ENCODE data around the gene ATP13A3. TPM values are rescaled to one million over a fixed set of nuclear protein-coding genes. Genes with fewer than 3 reads are reported as not detected.

The ATP13A3 gene
- total and polyA plus RNA-seq, 9 of the 15 experiments (the other 6 are each of a cell fraction or from before 2014, with no cell fraction given) = 16.6 to 135 (median 86.6) TPM

DNA sequence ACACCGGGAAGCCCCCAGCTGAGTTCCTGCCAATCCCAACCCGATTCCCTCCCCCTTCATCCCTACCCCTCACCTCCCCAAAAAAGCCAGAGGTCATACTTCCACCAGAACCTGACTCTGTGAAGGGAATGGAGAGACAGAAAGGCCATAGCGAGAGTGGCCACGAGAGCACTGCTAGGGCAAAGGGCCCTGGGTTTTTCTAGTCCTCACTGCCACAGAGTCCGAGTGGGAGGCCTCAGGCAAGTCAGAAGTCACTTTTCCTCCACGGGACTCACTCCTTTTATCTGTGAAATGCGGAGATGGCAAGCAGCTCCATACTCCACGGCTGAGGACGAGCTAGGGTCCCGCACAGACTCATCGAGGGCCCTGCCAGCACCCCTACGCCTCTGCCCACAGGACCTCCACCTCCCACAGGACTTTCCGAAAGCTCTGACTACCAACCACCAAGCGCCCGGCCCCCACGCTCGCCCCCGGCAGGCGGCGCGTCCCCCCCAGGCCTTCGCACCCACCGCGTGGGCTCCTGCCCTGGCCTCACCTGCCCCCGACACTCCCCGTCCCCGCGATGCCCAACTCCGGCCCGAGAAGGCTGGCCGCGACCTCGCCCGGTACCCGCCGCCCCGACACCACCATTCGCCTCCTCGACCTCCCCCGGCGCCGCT lies 792 bp downstream of the ATP13A3 start (continued):
- TF ChIP-seq, protein P1, sequence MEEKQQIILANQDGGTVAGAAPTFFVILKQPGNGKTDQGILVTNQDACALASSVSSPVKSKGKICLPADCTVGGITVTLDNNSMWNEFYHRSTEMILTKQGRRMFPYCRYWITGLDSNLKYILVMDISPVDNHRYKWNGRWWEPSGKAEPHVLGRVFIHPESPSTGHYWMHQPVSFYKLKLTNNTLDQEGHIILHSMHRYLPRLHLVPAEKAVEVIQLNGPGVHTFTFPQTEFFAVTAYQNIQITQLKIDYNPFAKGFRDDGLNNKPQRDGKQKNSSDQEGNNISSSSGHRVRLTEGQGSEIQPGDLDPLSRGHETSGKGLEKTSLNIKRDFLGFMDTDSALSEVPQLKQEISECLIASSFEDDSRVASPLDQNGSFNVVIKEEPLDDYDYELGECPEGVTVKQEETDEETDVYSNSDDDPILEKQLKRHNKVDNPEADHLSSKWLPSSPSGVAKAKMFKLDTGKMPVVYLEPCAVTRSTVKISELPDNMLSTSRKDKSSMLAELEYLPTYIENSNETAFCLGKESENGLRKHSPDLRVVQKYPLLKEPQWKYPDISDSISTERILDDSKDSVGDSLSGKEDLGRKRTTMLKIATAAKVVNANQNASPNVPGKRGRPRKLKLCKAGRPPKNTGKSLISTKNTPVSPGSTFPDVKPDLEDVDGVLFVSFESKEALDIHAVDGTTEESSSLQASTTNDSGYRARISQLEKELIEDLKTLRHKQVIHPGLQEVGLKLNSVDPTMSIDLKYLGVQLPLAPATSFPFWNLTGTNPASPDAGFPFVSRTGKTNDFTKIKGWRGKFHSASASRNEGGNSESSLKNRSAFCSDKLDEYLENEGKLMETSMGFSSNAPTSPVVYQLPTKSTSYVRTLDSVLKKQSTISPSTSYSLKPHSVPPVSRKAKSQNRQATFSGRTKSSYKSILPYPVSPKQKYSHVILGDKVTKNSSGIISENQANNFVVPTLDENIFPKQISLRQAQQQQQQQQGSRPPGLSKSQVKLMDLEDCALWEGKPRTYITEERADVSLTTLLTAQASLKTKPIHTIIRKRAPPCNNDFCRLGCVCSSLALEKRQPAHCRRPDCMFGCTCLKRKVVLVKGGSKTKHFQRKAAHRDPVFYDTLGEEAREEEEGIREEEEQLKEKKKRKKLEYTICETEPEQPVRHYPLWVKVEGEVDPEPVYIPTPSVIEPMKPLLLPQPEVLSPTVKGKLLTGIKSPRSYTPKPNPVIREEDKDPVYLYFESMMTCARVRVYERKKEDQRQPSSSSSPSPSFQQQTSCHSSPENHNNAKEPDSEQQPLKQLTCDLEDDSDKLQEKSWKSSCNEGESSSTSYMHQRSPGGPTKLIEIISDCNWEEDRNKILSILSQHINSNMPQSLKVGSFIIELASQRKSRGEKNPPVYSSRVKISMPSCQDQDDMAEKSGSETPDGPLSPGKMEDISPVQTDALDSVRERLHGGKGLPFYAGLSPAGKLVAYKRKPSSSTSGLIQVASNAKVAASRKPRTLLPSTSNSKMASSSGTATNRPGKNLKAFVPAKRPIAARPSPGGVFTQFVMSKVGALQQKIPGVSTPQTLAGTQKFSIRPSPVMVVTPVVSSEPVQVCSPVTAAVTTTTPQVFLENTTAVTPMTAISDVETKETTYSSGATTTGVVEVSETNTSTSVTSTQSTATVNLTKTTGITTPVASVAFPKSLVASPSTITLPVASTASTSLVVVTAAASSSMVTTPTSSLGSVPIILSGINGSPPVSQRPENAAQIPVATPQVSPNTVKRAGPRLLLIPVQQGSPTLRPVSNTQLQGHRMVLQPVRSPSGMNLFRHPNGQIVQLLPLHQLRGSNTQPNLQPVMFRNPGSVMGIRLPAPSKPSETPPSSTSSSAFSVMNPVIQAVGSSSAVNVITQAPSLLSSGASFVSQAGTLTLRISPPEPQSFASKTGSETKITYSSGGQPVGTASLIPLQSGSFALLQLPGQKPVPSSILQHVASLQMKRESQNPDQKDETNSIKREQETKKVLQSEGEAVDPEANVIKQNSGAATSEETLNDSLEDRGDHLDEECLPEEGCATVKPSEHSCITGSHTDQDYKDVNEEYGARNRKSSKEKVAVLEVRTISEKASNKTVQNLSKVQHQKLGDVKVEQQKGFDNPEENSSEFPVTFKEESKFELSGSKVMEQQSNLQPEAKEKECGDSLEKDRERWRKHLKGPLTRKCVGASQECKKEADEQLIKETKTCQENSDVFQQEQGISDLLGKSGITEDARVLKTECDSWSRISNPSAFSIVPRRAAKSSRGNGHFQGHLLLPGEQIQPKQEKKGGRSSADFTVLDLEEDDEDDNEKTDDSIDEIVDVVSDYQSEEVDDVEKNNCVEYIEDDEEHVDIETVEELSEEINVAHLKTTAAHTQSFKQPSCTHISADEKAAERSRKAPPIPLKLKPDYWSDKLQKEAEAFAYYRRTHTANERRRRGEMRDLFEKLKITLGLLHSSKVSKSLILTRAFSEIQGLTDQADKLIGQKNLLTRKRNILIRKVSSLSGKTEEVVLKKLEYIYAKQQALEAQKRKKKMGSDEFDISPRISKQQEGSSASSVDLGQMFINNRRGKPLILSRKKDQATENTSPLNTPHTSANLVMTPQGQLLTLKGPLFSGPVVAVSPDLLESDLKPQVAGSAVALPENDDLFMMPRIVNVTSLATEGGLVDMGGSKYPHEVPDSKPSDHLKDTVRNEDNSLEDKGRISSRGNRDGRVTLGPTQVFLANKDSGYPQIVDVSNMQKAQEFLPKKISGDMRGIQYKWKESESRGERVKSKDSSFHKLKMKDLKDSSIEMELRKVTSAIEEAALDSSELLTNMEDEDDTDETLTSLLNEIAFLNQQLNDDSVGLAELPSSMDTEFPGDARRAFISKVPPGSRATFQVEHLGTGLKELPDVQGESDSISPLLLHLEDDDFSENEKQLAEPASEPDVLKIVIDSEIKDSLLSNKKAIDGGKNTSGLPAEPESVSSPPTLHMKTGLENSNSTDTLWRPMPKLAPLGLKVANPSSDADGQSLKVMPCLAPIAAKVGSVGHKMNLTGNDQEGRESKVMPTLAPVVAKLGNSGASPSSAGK (IDR thresholded peaks at IDR 0.05) = peak; percentile 43; the same call in 1 of the 2 replicates
- TF ChIP-seq HDAC2 (IDR thresholded peaks at IDR 0.05) (no peak), POLR2A (conservative IDR thresholded peaks at IDR 0.05) (0 out of 2 replicates have a peak, but pooled peaks have one; percentile 28), YY1 (IDR thresholded peaks at IDR 0.05; ENCODE audit: borderline replicate concordance in 1 of 3, control insufficient read depth in 1 of 3, extremely low read depth in 1 of 3, insufficient read depth in 3 of 3, insufficient read length in 1 of 3, insufficient replicate concordance in 2 of 3, low read depth in 1 of 3, low read length in 2 of 3) (peak in 1 of 3 experiments; percentile 47), MEF2D (tag; conservative IDR thresholded peaks at IDR 0.05; ENCODE audit: low read depth) (0 out of 2 replicates have a peak, but pooled peaks have one; percentile 2), RFX5 (IDR thresholded peaks at IDR 0.05; ENCODE audit: low read depth, low read length) (no peak), NBN (IDR thresholded peaks at IDR 0.05; ENCODE audit: low read depth) (0 out of 2 replicates have a peak, but pooled peaks have one; percentile 24), SREBF2 (CRISPR knock-in tag; IDR thresholded peaks at IDR 0.05) (no peak), MAZ (CRISPR knock-in tag; conservative IDR thresholded peaks at IDR 0.05 in 1 of 2, IDR thresholded peaks at IDR 0.05 in 1 of 2) (peak in 1 of 2 experiments; percentile 30; a peak in 1 of 4 replicates)
- TF ChIP-seq, protein P2, sequence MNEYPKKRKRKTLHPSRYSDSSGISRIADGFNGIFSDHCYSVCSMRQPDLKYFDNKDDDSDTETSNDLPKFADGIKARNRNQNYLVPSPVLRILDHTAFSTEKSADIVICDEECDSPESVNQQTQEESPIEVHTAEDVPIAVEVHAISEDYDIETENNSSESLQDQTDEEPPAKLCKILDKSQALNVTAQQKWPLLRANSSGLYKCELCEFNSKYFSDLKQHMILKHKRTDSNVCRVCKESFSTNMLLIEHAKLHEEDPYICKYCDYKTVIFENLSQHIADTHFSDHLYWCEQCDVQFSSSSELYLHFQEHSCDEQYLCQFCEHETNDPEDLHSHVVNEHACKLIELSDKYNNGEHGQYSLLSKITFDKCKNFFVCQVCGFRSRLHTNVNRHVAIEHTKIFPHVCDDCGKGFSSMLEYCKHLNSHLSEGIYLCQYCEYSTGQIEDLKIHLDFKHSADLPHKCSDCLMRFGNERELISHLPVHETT (CRISPR knock-in tag; conservative IDR thresholded peaks at IDR 0.05 in 1 of 2, IDR thresholded peaks at IDR 0.05 in 1 of 2) = peak in 1 of 2 experiments; percentile 9; a peak in 1 of 4 replicates
- TF ChIP-seq, protein P3, sequence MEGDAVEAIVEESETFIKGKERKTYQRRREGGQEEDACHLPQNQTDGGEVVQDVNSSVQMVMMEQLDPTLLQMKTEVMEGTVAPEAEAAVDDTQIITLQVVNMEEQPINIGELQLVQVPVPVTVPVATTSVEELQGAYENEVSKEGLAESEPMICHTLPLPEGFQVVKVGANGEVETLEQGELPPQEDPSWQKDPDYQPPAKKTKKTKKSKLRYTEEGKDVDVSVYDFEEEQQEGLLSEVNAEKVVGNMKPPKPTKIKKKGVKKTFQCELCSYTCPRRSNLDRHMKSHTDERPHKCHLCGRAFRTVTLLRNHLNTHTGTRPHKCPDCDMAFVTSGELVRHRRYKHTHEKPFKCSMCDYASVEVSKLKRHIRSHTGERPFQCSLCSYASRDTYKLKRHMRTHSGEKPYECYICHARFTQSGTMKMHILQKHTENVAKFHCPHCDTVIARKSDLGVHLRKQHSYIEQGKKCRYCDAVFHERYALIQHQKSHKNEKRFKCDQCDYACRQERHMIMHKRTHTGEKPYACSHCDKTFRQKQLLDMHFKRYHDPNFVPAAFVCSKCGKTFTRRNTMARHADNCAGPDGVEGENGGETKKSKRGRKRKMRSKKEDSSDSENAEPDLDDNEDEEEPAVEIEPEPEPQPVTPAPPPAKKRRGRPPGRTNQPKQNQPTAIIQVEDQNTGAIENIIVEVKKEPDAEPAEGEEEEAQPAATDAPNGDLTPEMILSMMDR (IDR thresholded peaks at IDR 0.05 in 2 of 3, conservative IDR thresholded peaks at IDR 0.05 in 1 of 3; ENCODE audit: insufficient read depth in 2 of 3, low read depth in 1 of 3, low read length in 3 of 3) = no peak
